Liver (tissue), 9 donors: ENCODE measurements around the gene DCT. TPM values are rescaled to one million over a fixed set of nuclear protein-coding genes. Genes with fewer than 3 reads are reported as not detected.

Source experiments
- DNase-seq: peaks from one replicate; pipeline ENCODE4 v3.0.0-alpha.2; 2017; ENCODE audit warnings: low spot score
- H3K27ac ChIP-seq, 2 donors: one replicate each; pipeline ENCODE4 v1.7.0; 2013; ENCODE audit warnings: inconsistent platforms in 2 of 2, low read length in 2 of 2, control low read depth in 1 of 2, low read depth in 1 of 2, mild to moderate bottlenecking in 1 of 2
- H3K27me3 ChIP-seq, 4 donors: one replicate each; pipeline versions ENCODE4 v1.6.1 to v1.7.0; 2013; ENCODE audit warnings: low read length in 3 of 4, inconsistent platforms in 1 of 4, mild to moderate bottlenecking in 1 of 4, moderate library complexity in 1 of 4; ENCODE audit not compliant: control insufficient read depth in 4 of 4, insufficient read depth in 4 of 4
- H3K36me3 ChIP-seq, 4 donors: one replicate each; pipeline versions ENCODE4 v1.6.1 to v1.7.0; 2013; ENCODE audit warnings: low read length in 3 of 4, mild to moderate bottlenecking in 3 of 4, low read depth in 1 of 4, moderate library complexity in 1 of 4; ENCODE audit not compliant: control insufficient read depth in 4 of 4, insufficient read depth in 3 of 4
- H3K4me1 ChIP-seq, 4 donors: one replicate each; pipeline versions ENCODE4 v1.6.1 to v1.7.0; 2013; ENCODE audit warnings: low read length in 3 of 4, mild to moderate bottlenecking in 3 of 4, moderate library complexity in 1 of 4; ENCODE audit not compliant: control insufficient read depth in 4 of 4, insufficient read depth in 4 of 4
- H3K4me3 ChIP-seq, 3 donors: one replicate each; pipeline versions ENCODE4 v1.6.1 to v1.7.0; 2013; ENCODE audit warnings: low read length in 3 of 3, control low read depth in 1 of 3, low read depth in 1 of 3, mild to moderate bottlenecking in 1 of 3
- H3K9ac ChIP-seq, 2 donors: one replicate each; pipeline ENCODE4 v1.7.0; 2013; ENCODE audit warnings: low read length in 2 of 2, mild to moderate bottlenecking in 2 of 2, moderate library complexity in 2 of 2, control low read depth in 1 of 2, low read depth in 1 of 2
- H3K9me3 ChIP-seq, 4 donors: one replicate each; pipeline versions ENCODE4 v1.6.1 to v1.7.0; 2013; ENCODE audit warnings: low read length in 3 of 4; ENCODE audit not compliant: control insufficient read depth in 4 of 4
- ATF3 ChIP-seq: IDR thresholded peaks from 2 replicates; pipeline ENCODE4 v1.6.1; 2016; ENCODE audit warnings: antibody characterized with exemption
- CTCF ChIP-seq: fragments of 150-350 bp; IDR thresholded peaks from 2 replicates; pipeline ENCODE4 v1.5.1; 2017; ENCODE audit warnings: improper control_type of control experiment, low read depth, low read length; ENCODE audit not compliant: missing input control
- EGR1 ChIP-seq, 2 donors: IDR thresholded peaks; 2 replicates each; pipeline ENCODE4 v1.6.1; 2016 to 2018; ENCODE audit warnings: antibody characterized with exemption in 2 of 2, low read depth in 2 of 2
- FOXA1 ChIP-seq: IDR thresholded peaks from 2 replicates; pipeline ENCODE4 v1.6.1; 2016; ENCODE audit warnings: antibody characterized with exemption
- FOXA2 ChIP-seq: IDR thresholded peaks from 2 replicates; pipeline ENCODE4 v1.6.1; 2016; ENCODE audit warnings: antibody characterized with exemption
- GABPA ChIP-seq, 2 donors: IDR thresholded peaks in 1 of 2; conservative IDR thresholded peaks in 1 of 2; 2 replicates each; pipeline ENCODE4 v1.6.1; 2016; ENCODE audit warnings: antibody characterized with exemption in 2 of 2, mild to moderate bottlenecking in 1 of 2, moderate library complexity in 1 of 2
- HNF4A ChIP-seq, 2 donors: conservative IDR thresholded peaks; 2 replicates each; pipeline ENCODE4 v1.6.1; 2016; ENCODE audit warnings: antibody characterized with exemption in 2 of 2, mild to moderate bottlenecking in 2 of 2
- HNF4G ChIP-seq: IDR thresholded peaks from 2 replicates; pipeline ENCODE4 v1.6.1; 2016; ENCODE audit warnings: antibody characterized with exemption
- JUND ChIP-seq, 2 donors: IDR thresholded peaks; 2 replicates each; pipeline ENCODE4 v1.6.1; 2016; ENCODE audit warnings: antibody characterized with exemption in 2 of 2
- MAX ChIP-seq: IDR thresholded peaks from 2 replicates; pipeline ENCODE4 v1.6.1; 2016; ENCODE audit warnings: antibody characterized with exemption
- NR2F2 ChIP-seq: IDR thresholded peaks from 2 replicates; pipeline ENCODE4 v1.6.1; 2016; ENCODE audit warnings: antibody characterized with exemption
- RAD21 ChIP-seq, 2 donors: IDR thresholded peaks; 2 replicates each; pipeline ENCODE4 v1.6.1; 2016; ENCODE audit warnings: antibody characterized with exemption in 2 of 2, mild to moderate bottlenecking in 2 of 2
- REST ChIP-seq: IDR thresholded peaks from 2 replicates; pipeline ENCODE4 v1.6.1; 2016; ENCODE audit warnings: antibody characterized with exemption, mild to moderate bottlenecking
- RXRA ChIP-seq, 2 donors: IDR thresholded peaks; 2 replicates each; pipeline ENCODE4 v1.6.1; 2017 to 2018; ENCODE audit warnings: antibody characterized with exemption in 2 of 2, mild to moderate bottlenecking in 1 of 2
- SP1 ChIP-seq: IDR thresholded peaks from 2 replicates; pipeline ENCODE4 v1.6.1; 2018; ENCODE audit warnings: antibody characterized with exemption, mild to moderate bottlenecking
- TAF1 ChIP-seq: conservative IDR thresholded peaks from 2 replicates; pipeline ENCODE4 v1.6.1; 2016; ENCODE audit warnings: antibody characterized with exemption, mild to moderate bottlenecking
- YY1 ChIP-seq: IDR thresholded peaks from 2 replicates; pipeline ENCODE4 v1.6.1; 2016; ENCODE audit warnings: antibody characterized with exemption, mild to moderate bottlenecking
- ZBTB33 ChIP-seq: IDR thresholded peaks from 2 replicates; pipeline ENCODE4 v1.6.1; 2016; ENCODE audit warnings: antibody characterized with exemption
- WGBS: extraction: QIAGEN DNeasy Blood & Tissue Kit; methylation state at CpG from one replicate; pipeline ENCODE4 v1.1.7; 2013; 5-methylcytosine and 5-hydroxymethylcytosine counted together
- polyA plus RNA-seq, 2 donors: library from polyadenylated mRNA; stranded (reverse) in 1 of 2; unstranded in 1 of 2; fragments of 200-250 nt in 1 of 2; fragments of >200 nt in 1 of 2; fragmentation: Nextera tagmentation in 1 of 2; extraction: Ambion mirVana in 1 of 2; gene quantifications; one replicate each; pipeline versions ENCODE4 v1.2.1 to v1.2.3, GENCODE V29; 2013 to 2015
- total RNA-seq, 2 donors: library from RNA; depleted of rRNA; stranded (reverse); fragments of >200 nt; gene quantifications; one replicate each; pipeline ENCODE4 v1.2.3, GENCODE V29; 2014
- donor health status: healthy.
- donor health status: healthy.
- donor health status: healthy.
- donor health status: healthy.
- donor health status: healthy.

DCT gene
- total and polyA plus RNA-seq, 4 donors, result 0.08 to 0.19 TPM; not detected in 2

- Histone ChIP-seq H3K9ac (no peak overlapping the region), H3K27ac (peak overlapping the region in 1 of 2 donors; percentile 22), H3K9me3 (no peaks in the 10 kb centered on the region), H3K36me3 (no peaks in the 10 kb centered on the region), H3K27me3 (no peaks in the 10 kb centered on the region), H3K4me1 (peaks cover 0 to 11% (median 5%) of the 10 kb centered on the region in 4 donors), H3K4me3 (no peak overlapping the region)
- 37% methylated on average over 2 of the region's 2 CpGs for WGBS
- TF ChIP-seq GABPA (IDR thresholded peaks at IDR 0.05 in 1 of 2, conservative IDR thresholded peaks at IDR 0.05 in 1 of 2) (no peak), FOXA2 (no peak), TAF1 (no peak), ATF3 (no peak), EGR1 (IDR thresholded peaks at IDR 0.05; ENCODE audit: low read depth in 2 of 2) (no peak), JUND (IDR thresholded peaks at IDR 0.05) (no peak), NR2F2 (no peak), HNF4A (conservative IDR thresholded peaks at IDR 0.05) (peak; percentile 40 to 76), HNF4G (no peak), SP1 (peak; percentile 60), YY1 (peak; percentile 11), MAX (peak; percentile 15), CTCF (no peak), FOXA1 (no peak), RXRA (IDR thresholded peaks at IDR 0.05) (no peak), REST (no peak), ZBTB33 (no peak), RAD21 (IDR thresholded peaks at IDR 0.05) (peak in 1 of 2 donors; percentile 15)
- no peak for DNase-seq
These were observed 46.3 kb upstream of the DCT start for GRCh38 chr13:94525781-94526180.
